Measurements from ENCODE around the gene NT5C2. TPM values are rescaled to one million over a fixed set of nuclear protein-coding genes. Genes with fewer than 3 reads are reported as not detected.

Gene NT5C2
- total and polyA plus RNA-seq, 7 donors, result 37.7 to 61.5 (median 49.2) TPM

DNA sequence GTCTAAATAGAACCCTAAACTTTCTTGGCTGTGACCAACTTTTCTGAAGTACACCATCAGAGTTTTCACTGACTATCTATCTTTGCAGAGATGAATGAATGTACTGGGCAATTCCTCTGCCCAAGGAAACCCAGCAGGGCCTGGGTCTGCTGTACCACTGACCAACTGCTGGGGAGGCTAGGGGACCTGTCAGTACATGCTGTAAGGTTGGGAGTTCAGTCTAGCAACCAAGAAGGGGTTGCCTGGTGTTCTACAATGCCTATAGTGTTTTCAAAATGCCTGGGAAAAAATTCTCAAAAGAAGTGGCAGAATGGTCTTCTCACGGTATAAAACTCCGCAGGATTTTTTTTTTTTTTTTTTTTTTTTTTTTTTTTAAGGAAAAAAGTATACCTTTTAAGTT, 106.3 kb downstream of the NT5C2 start:
- Histone ChIP-seq H3K27ac (peak overlapping the region in 1 of 4 donors; percentile 57), H3K9me3 (no peaks in the 10 kb centered on the region), H3K4me1 (peaks cover 0 to 9% (median 2%) of the 10 kb centered on the region in 4 donors), H3K36me3 (peaks cover 14 to 81% (median 34%) of the 10 kb centered on the region in 4 donors), H3K4me3 (no peak overlapping the region), H3K27me3 (no peaks in the 10 kb centered on the region)
- intact Hi-C loops (cut with DNase I), result no loop called here
- WGBS, 2 donors, result 89 to 99% methylated on average over 2 of the region's 2 CpGs
- TF ChIP-seq EP300 (IDR thresholded peaks at IDR 0.05) (no peak), POLR2A (IDR thresholded peaks at IDR 0.05) (no peak), POLR2AphosphoS5 (IDR thresholded peaks at IDR 0.05) (no peak)
- TF ChIP-seq, protein P1, sequence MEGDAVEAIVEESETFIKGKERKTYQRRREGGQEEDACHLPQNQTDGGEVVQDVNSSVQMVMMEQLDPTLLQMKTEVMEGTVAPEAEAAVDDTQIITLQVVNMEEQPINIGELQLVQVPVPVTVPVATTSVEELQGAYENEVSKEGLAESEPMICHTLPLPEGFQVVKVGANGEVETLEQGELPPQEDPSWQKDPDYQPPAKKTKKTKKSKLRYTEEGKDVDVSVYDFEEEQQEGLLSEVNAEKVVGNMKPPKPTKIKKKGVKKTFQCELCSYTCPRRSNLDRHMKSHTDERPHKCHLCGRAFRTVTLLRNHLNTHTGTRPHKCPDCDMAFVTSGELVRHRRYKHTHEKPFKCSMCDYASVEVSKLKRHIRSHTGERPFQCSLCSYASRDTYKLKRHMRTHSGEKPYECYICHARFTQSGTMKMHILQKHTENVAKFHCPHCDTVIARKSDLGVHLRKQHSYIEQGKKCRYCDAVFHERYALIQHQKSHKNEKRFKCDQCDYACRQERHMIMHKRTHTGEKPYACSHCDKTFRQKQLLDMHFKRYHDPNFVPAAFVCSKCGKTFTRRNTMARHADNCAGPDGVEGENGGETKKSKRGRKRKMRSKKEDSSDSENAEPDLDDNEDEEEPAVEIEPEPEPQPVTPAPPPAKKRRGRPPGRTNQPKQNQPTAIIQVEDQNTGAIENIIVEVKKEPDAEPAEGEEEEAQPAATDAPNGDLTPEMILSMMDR (IDR thresholded peaks at IDR 0.05), result no peak
- no peak for DNase-seq

- Histone ChIP-seq H3K4me1 (peaks cover 0 to 9% (median 2%) of the 10 kb centered on the region in 4 donors), H3K36me3 (peaks cover 14 to 75% (median 29%) of the 10 kb centered on the region in 4 donors), H3K4me3 (no peak overlapping the region), H3K27me3 (no peaks in the 10 kb centered on the region), H3K9me3 (no peaks in the 10 kb centered on the region), H3K27ac (peak overlapping the region in 1 of 4 donors; percentile 57)
- intact Hi-C loops (cut with DNase I), result no loop called here
- TF ChIP-seq EP300 (IDR thresholded peaks at IDR 0.05), result no peak
- TF ChIP-seq, protein P1 (IDR thresholded peaks at IDR 0.05), result no peak
- no peak for TF ChIP-seq POLR2AphosphoS5 (IDR thresholded peaks at IDR 0.05)
- TF ChIP-seq POLR2A (IDR thresholded peaks at IDR 0.05), result no peak
- 78 to 81% methylated on average over 2 of the region's 2 CpGs for WGBS, 2 donors
- DNase-seq, result no peak
Observed at GRCh38 chr10:103086261-103086660, 106.8 kb downstream of the NT5C2 start.

GRCh38 chr10:103083977-103084320, 109.1 kb downstream of the NT5C2 start:
- TF ChIP-seq, protein P1 (IDR thresholded peaks at IDR 0.05), result no peak
- no peak for TF ChIP-seq POLR2AphosphoS5 (IDR thresholded peaks at IDR 0.05)
- TF ChIP-seq EP300 (IDR thresholded peaks at IDR 0.05), result no peak
- no peak for TF ChIP-seq POLR2A (IDR thresholded peaks at IDR 0.05)
- intact Hi-C loops (cut with DNase I), result no loop called here
- Histone ChIP-seq H3K4me1 (peaks cover 0 to 9% (median 2%) of the 10 kb centered on the region in 4 donors), H3K36me3 (peaks cover 5 to 57% (median 7%) of the 10 kb centered on the region in 4 donors), H3K27me3 (no peaks in the 10 kb centered on the region), H3K9me3 (no peaks in the 10 kb centered on the region), H3K4me3 (no peak overlapping the region), H3K27ac (no peak overlapping the region)
- WGBS, 2 donors, result 92 to 93% methylated on average over 5 of the region's 5 CpGs
- DNase-seq, result no peak

DNA sequence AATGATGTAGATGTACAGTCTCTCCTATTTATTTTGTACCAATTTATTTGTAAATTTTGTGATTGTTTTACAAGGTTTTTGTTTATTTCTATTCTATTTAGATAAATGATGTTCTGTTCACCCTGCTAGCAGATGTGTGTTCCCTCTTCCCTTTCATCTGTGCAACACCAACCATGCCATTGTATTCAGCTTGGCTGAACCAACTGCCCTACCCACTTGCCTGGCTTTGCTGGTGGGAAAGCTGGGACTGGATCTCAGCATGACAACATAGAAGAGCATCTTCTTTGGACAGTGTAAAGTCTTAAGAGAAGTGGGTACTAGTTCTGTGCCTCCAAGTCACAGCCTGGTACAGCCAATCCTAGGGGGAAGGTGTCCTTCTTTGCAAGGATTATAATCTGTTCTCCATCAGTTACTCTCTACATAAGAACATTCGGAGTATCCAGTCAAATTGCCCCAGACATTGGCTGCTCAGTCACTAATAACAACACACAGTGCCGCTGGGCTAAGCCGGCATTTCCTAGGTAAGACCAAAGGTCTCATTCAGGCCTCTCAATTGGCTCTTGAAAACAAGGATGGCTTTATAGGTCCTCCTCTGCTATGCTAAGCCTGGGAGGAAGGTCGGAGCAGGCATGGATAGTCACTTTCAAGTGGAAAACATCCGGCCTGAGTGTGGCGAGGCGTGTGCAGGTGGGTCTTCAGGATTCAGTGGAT, 109.7 kb downstream of the NT5C2 start:
- no peaks in the 10 kb centered on the region for H3K27me3 ChIP-seq
- no peak for DNase-seq
- TF ChIP-seq POLR2AphosphoS5 (IDR thresholded peaks at IDR 0.05), result no peak
- no peak for TF ChIP-seq EP300 (IDR thresholded peaks at IDR 0.05)
- TF ChIP-seq POLR2A (IDR thresholded peaks at IDR 0.05), result no peak
- TF ChIP-seq, protein P1 (IDR thresholded peaks at IDR 0.05), result no peak
- intact Hi-C loops (cut with DNase I), result no loop called here
- peaks cover 0 to 9% (median 2%) of the 10 kb centered on the region in 4 donors for H3K4me1 ChIP-seq
- WGBS, 2 donors, result 92 to 95% methylated on average over 7 of the region's 7 CpGs
- H3K27ac ChIP-seq, result no peak overlapping the region
- H3K4me3 ChIP-seq, result no peak overlapping the region
- H3K36me3 ChIP-seq, result peaks cover 0 to 52% (median 2%) of the 10 kb centered on the region in 4 donors
- H3K9me3 ChIP-seq, result no peaks in the 10 kb centered on the region

All from sigmoid colon (tissue), 7 donors.